ENCODE results near the gene ALPI.
"Not testable (repeated sequence)": the region's sequence is repeated elsewhere in the genome, so short reads cannot be mapped to it uniquely, and the experiment has no call there.

The ALPI gene

DNA sequence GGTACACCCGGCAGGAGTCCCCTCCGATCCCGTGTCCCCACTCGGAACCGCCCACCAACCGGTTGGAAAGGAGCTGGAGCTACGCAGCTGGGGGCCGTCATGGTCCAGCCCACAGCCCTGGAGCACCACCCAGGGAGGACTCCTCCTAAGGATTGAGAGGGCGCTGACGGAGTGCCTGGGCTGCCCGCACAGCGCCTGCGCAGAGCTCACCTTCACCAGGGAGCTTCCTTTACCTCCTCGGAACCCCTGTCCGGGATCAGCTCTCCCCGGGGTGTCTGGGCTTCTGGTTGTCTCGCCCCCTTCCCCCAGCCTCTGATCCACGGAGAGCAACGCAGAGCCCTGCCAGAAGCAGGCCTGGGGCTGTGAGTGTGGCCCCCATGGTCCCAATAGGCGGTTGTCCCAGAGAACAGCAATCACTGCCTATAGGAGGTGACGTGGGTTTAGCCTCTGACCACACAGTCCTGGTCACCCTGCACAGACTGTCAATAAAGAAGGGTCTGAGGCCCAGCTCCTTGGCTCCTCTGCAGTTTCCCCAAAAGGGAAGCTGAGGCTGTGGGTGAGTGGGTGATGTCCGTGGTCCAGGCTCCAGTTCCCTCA, 34.7 kb upstream of the ALPI start:
- no peak for DNase-seq (ENCODE audit: low spot score)

DNA sequence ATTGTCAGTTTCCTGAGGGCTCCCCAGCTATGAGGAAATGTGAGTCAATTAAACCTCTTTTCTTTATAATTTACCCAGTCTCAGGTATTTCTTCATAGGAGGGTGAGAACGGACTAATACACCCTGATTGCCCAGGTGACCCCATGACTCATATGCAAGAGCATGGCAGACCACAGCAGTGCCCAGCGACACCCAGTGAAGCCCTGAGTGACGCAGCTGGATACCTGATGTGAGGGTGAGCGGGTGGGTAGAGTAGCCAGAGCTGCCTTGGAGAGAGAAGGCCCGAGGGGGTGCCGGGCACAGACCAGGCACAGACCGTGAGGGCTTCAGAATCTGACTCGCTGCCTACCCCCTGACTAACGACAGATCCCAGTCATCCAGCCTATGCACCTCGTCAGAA, 33.9 kb upstream of the ALPI start:
- no peak for DNase-seq (ENCODE audit: low spot score)

DNA sequence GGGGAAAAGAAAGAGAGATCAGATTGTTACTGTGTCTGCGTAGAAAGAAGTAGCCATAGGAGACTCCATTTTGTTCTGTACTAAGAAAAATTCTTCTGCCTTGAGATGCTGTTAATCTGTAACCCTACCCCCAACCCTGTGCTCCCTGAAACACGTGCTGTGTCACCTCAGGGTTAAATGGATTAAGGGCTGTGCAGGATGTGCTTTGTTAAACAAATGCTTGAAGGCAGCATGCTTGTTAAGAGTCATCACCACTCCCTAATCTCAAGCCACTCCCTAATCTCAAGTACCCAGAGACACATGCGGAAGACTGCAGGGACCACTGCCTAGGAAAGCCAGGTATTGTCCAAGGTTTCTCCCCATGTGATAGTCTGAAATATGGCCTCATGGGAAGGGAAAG, 33.0 kb upstream of the ALPI start:
- not testable (repeated sequence) for DNase-seq (ENCODE audit: low spot score)

DNA sequence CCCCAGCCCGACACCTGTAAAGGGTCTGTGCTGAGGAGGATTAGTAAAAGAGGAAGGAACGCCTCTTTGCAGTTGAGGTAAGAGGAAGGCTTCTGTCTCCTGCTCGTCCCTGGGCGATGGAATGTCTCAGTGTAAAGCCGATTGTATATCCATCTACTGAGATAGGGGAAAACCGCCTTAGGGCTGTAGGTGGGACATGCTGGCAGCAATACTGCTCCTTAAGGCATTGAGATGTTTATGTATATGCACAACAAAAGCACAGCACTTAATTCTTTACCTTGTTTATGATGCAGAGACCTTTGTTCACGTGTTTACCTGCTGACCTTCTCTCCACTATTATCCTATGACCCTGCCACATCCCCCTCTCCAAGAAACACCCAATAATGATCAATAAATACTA, 32.5 kb upstream of the ALPI start:
- not testable (repeated sequence) for DNase-seq (ENCODE audit: low spot score)

DNA sequence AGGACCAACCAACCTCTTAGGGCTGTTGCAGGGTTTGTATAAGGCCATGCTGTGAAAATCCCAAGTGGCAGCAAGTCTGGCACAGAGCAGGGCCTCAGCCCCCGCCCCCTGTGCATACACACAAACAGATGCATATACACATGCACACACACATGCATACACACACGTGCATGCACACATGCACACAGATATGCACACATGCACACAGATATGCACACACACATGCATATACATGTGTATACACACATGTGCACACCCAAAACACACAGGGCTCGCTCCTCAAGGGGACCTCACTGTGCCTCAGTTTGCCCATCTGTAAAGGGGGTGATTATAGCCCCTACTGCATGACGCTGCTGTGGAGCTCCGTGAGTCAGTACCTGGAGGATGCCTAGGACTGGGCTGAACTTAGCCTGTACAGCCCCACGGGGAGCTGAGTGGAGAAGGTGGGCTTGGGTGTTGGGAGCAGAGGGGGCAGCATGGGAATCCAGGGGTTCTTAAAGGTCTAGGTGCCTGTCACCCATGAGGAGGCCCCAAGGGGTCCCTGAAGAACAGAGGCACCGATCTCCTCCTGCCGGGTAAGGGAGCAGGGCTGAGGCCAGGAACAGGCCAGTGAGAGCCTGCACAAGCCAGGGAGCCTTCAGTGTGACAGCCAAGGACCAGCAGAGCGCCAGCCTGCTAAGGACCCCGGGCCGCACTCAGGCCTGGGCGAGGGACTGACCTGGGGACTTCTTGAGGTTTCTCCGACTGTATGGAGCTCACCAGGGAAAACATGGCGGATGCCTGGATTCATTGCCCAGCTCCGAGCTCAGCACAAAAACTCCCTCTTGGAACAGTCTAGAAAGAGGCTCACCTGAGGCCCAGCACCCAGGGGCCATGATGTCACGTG, 24.0 kb upstream of the ALPI start:
- no peak for DNase-seq (ENCODE audit: low spot score)

DNA sequence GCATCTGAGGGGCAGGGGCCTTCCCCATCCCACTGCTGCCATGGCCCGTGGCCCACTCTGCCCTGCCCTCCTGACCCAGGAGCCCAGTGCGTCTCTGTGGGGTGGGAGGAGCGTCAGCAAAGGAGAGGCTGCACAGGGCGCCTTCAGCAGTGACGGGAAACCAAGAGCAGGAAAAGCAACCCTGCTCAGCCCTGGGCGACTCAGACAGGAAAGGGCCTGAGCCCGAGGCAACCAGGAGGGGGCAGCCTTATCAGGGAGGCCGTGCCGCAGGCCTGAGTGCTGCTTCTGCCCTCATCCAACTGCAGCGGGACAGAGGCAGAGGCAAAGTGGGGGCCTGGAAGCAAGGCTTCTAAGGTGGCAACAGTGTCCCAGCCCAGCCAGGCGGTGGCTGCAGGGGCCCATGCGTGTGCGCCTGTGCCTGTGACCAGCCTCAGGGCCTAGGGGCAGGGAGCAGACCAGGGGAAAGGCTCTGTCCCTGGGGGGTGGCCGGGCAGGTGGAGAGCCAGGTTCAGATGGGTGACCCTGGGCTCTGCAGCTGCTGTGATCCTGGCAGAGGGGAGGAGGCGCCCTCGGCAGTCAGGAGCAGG, 23.3 kb upstream of the ALPI start:
- DNase-seq (ENCODE audit: low spot score): no peak

DNA sequence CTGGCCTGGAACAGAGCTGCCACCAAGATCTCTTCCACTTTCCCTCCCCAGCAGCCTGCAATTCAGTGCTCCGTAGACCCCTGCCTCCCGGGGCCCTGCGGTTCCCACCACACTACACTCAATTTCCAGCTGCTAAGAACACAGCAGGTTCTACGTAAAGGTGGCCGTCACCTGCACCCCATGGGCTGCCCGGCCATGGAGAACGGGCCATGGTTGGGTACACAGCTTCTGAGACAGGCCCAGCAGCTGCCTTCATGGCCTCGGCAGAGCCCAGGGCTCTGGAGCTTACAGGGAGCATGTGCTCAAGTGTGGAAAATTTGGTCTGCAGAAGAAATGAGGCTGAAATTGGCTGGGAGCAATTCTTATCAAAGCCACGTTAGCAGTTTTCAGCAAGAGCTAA, 22.3 kb upstream of the ALPI start:
- not testable (repeated sequence) for DNase-seq (ENCODE audit: low spot score)

DNA sequence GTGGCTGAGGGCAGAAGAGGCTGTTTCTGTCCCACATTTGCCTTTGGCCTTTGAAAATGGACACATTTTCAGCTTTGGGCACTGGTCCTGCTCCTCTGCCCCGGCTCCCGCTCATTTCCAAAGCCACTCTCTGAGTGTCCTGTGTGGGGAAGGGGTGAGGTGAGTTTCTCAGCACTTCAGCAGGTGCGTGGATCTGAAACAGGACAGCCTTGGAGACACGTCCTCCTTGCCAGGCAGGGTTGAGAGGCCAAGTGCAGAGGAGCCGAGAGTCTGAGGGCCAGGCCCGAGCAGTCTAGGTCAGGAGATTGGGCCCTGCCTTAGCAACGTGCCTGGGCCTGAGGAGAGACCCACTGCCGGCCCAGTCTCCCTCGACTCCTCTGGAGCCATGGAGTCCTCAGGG, 21.9 kb upstream of the ALPI start:
- no peak for DNase-seq (ENCODE audit: low spot score)

DNA sequence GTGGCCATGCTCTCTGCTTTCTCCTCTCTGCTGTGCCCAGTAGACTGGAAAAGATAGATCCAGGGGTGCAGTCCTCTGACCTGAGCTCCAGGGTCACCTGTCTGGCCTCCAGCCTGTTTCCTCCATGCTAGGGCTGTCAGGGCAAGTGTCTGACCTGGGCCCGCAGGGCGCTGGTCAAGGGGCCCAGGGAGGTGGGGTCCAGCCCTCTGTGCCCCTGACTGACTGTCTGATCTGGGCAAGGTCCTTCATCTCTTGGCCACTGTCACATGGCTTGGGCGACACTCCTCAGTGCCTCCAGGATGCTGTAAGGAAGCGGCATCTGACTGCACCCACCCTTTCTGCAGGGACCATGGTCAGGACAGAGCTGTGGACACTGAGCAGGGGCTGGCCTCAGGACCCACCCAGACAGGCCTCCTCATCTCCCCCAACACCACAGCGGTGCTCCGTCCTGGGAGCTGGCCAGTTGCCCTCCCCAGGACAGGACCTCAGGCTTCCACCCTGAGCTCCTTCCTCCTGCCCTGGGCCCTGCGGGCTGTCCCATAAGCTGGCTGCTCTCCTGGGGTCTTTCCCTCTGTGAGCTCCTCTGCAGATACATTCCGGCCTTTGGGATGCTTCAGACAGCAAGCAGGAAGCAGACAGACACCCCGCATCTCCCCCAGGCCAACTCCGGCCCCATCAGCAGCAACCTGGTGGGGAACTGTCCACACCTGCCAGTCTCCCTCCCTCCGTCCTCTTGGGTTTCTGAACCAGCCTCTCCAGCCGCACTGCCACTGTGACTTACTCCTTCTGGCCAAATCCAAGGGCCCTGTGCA, 21.2 kb upstream of the ALPI start:
- no peak for DNase-seq (ENCODE audit: low spot score)

DNA sequence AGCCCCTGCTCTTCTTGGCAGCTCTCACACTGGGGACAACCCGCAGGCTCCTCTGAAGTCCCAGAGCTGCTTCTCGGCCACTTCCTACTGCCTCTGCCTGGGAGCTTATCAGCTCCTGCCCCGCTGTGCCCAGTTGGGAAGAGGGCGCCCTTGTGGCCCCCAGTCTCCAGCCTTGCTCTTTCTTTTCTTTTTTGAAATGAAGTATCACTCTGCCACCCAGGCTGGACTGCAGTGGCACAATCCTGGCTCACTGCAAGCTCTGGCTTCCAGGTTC, 20.6 kb upstream of the ALPI start:
- DNase-seq (ENCODE audit: low spot score): no peak

DNA sequence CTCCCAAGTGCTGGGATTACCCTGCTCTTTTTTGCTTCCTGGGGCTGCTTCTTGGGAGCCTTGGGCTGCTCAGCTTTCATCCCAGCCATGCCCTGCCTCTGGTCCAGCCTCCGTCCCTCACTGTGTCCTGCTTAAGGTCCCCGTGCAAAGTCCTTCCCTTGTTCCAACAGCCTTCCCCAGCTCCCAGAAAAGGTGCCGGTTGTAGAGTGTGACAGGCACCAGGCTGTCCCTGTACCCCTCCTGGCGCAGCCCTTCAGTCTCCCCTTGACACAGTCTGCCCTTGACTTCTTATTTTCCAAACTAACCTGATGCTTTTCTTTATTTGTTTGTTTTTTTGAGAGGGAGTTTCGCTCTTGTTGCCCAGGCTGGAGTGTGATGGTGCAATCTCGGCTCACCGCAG, 20.1 kb upstream of the ALPI start:
- DNase-seq (ENCODE audit: low spot score): no peak

DNA sequence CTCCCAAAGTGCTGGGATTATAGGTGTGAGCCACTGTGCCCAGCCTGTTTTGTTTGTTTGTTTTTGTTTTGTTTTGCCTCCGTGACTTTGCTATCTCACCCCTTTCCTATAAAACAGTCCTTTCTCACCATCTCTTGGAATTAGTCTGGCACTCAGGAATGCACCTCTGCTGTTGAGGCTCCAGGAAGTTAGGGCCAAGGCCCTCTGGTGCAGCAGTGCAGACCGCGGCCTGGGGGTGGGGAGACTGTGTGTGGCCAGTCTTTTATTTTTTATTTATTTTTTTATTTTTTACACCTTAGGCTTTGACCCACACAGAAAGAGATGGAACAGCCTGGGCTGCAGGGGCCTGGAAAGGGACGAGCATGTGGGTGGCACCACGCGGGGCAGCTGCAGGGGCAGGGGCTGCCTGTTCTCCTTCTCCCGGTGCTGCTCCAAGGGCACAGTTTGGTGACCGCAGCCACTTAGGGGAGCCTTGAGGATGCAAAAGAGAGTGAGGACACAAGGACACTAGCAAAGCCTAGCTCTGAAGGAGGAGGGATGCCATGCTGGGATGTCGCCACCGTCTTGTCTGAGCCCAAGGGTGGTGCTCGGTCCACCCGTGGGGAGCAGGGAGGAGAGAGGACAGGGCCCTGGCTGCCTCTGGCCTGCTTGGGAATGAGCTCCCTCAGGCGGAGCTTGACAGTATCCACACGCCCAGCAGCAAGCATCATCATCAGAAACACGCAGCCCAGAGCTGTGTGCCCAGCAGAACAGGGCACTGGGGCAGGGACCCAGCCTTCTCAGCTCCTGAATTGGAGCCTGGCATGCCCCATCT, 19.4 kb upstream of the ALPI start:
- DNase-seq (ENCODE audit: low spot score): peak; percentile 34

DNA sequence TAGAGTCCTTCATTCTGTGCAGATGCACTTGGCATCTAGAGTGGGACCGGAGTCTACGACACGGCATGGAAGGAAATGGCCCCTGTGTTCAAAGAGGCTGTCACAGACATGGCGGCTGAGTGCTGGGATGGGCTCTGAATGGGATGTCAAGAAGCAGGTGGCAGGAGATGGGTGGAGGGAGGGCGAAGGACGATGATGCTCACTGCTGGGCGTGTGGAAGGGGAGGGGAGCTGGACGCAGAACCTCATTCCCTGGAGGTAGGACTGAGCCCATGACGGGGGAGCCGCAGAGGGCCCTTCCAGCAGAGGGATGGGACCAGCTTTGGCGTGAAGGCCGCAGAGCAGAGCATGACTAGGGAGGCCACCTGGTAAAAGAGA, 18.8 kb upstream of the ALPI start:
- no peak for DNase-seq (ENCODE audit: low spot score)

DNA sequence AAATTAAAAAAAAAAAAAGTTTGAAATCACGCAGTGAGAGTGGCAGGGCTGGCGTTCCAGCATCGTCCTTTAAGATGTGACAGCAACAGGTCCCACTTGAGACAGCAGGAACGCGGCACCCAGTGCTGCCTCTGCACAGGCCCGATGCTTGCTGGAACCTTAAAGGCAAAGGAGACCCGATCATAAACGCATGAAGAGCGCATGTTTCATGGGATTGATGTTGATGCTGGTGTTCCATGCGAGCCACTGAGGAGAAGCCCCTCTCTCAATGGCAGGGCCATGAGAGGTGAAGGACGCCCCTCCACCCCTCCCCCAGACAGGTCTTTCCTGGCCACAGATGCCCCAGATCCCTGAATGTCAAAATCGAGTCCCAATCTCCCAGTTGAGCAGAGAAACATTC, 17.9 kb upstream of the ALPI start:
- no peak for DNase-seq (ENCODE audit: low spot score)

DNA sequence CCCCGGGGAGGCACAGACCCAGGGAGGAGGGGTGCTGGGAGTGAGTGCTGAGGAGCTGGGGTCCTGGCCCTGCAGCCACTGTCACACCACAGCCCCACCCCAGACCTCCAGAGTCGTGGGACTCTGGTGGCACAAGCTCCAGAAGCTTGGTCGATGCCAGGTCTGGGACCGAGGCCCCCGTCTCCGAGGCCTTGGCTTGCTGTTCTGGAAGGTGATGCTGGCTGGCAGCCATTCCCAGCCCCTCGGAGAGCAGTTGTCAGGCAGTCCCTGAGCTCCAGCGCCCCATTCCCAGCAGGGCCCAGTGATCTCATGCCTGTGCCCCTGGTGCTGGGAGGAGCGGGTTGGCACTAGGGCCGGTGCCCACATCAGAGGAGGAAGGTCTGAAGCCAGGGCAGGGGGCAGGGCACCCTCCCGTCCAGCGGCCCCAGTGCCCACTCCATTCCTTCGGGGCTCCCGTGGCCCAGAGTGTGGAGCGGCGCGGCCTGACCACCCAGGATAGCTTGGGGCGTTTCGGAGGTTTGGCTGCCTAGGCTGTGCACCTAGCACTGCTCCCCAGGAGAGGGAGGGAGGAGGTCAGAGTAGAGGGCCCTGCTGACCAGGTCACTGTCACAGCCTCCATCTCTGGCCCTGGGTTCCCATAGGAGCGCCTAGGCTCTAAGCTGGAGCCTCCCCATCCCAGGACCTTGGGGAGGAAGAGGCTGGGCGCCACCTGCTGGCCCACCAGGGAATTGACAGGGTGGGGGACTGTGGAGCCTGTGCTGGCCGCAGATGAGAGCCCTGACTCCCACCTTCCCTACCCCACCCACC, 16.8 kb upstream of the ALPI start:
- DNase-seq (ENCODE audit: low spot score): no peak

DNA sequence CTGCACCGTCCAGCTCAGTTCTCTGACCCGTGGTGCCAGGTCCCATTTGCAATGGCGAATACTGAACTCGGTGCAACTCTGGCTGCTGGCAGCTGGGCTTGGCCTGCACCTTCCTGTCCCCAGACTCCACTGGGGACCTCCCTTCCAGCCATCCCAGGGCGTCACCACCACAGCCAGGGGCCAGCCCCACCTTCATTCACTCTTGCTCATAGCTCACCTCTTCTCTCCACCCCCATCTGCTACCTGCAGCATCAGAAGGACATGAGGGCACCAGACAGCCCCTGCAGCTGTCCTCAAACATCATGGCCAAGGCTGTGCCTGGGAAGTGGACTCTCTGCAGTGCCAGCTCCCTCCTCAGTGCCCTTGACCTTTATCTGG, 16.2 kb upstream of the ALPI start:
- DNase-seq (ENCODE audit: low spot score): peak; percentile 56

DNA sequence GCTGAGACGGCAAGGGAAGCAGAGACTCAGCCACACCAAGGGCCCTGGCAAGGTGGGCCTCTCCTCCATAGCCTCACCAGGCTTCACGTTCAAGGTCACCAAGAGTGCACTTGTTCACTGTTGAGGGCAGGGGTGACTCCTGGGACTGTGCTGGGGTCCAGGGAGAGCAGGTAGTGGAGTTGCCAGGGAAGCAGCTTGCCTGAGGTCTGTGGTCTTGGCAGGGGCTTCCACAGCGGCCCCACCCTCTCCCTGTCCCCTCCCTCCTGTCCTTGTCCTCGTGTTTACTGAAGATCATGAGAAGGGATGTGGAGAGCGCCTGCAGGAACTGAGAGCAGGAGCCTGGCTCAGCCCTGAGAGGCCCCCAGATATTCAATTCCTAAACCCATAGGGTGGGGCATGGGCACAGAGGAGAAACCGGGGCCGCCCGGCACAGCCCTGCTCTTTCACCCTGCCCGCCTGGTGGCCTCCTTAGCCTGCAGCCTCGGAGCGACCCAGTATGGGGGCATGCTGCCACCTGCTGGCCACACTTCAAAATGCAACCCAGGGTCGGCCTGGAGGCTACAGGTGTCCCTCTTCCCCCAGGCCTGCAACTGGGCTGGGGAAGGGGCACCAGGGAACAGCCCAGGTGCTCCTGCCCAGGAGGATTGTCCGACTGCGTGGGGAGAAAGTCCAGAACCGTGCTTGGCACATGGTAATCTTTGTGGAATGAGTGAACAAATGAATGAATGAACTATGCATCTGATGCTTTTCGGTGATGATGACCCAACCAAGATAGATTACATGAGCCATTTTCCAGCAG, 15.5 kb upstream of the ALPI start:
- DNase-seq (ENCODE audit: low spot score): peak; percentile 78

DNA sequence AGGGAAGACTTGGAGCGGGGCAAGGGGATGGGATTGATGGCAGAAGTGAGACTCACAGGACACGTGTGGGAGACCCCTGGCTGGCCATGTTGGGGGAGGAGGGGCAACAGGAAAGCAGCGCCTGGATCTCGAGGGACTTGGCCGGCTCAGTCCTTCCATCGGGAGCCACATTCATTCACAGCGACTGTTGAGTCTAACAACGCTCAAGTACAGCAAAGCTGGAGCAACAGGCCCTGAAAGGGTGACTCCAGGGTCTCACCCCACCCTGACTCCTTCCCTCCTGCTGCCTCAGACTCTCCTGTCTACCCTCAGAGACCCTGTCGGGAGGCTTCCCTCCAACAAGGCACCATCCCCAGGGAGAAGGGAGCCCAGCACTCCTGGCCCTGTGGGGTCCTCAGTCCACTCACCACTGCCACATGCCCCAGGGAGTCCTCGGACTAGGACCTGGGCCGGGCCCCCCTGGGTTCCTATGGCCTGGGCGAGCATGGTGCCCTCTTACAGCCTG, 14.8 kb upstream of the ALPI start:
- no peak for DNase-seq (ENCODE audit: low spot score)

DNA sequence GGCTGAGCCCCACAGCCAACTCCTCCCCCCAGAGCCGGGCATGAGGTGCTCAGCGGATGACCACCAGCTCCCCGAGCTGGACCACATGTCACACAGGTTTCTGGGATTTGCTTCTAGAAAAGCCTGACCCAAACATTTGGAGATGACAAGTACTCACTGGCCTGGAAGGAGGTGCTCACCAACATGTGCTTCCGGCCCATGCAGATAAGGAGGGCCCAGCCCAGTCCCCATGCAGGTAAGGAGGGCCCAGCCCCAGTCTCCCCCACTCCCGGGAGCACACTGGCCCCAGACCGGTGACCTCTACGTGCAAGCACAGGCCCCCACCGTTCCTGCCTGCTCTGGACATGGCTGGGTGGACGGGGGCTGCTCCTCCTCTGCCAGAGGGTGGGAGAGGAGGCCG, 14.0 kb upstream of the ALPI start:
- not testable (repeated sequence) for DNase-seq (ENCODE audit: low spot score)

DNA sequence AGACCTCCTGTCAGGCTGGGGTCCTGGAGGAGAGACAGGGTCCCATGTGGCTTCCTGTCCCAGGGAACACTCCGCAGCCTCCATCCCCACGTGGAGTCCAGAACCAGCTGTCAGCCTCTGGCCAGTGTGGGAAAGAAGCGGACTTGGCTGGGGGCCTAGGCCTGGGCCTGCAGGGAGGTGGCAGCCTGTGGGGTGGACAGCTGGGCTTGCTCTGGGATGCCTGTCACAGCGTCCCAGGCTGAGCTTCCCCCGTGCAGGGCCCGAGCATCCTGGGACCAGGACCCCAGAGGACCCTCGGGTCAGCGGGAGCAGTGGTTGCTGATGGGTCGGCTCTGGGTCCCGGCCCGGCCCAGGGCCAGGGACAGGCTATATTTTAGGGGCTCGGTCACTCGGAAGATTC, 13.5 kb upstream of the ALPI start:
- DNase-seq (ENCODE audit: low spot score): not testable (repeated sequence)

All from LoVo (cell line).